ENCODE measurements around the gene VGLL3. TPM values are rescaled to one million over a fixed set of nuclear protein-coding genes. Genes with fewer than 3 reads are reported as not detected.
"Not testable (repeated sequence)": the region's sequence is repeated elsewhere in the genome, so short reads cannot be mapped to it uniquely, and the experiment has no call there.

VGLL3 gene
- polyA plus RNA-seq (ENCODE audit: insufficient read length) = 37.5 TPM

- DNase-seq = peak; percentile 86
Observed at GRCh38 chr3:86990734-86991481, at the start of gene VGLL3. Gene VGLL3 (minus strand): TSS chr3:86991149. CDS start chr3:86990743, 406 bp downstream.

GRCh38 chr3:87037652-87038051 lies 46.7 kb upstream of the VGLL3 start:
- DNase-seq = no peak

GRCh38 chr3:87036671-87037070 lies 45.7 kb upstream of the VGLL3 start:
- DNase-seq = no peak

- DNase-seq = no peak
Observed at GRCh38 chr3:87035339-87035738, 44.4 kb upstream of the VGLL3 start.

GRCh38 chr3:87033205-87033604 lies 42.3 kb upstream of the VGLL3 start:
- no peak for DNase-seq

GRCh38 chr3:87025661-87026645 lies 35.0 kb upstream of the VGLL3 start:
- no peak for DNase-seq

GRCh38 chr3:87017370-87017769 lies 26.4 kb upstream of the VGLL3 start:
- not testable (repeated sequence) for DNase-seq

GRCh38 chr3:87009271-87009670 lies 18.3 kb upstream of the VGLL3 start:
- no peak for DNase-seq

- DNase-seq = no peak
Observed at GRCh38 chr3:87006844-87007439, 16.0 kb upstream of the VGLL3 start.

GRCh38 chr3:87004883-87005282 lies 13.9 kb upstream of the VGLL3 start:
- DNase-seq = peak; percentile 30

GRCh38 chr3:87002346-87002745 lies 11.4 kb upstream of the VGLL3 start:
- DNase-seq = no peak

GRCh38 chr3:87001473-87002098 lies 10.6 kb upstream of the VGLL3 start:
- no peak for DNase-seq

GRCh38 chr3:87000940-87001339 lies 10.0 kb upstream of the VGLL3 start:
- DNase-seq = no peak

GRCh38 chr3:86998569-86998968 lies 7.6 kb upstream of the VGLL3 start:
- DNase-seq = no peak

GRCh38 chr3:86996261-86996955 lies 5.5 kb upstream of the VGLL3 start:
- DNase-seq = no peak

- DNase-seq = no peak
Observed at GRCh38 chr3:86995537-86995936, 4.6 kb upstream of the VGLL3 start.

GRCh38 chr3:86993704-86994103 lies 2.8 kb upstream of the VGLL3 start:
- no peak for DNase-seq

- no peak for DNase-seq
Observed at GRCh38 chr3:86991840-86992435, 989 bp upstream of the VGLL3 start.

GRCh38 chr3:86991482-86991815 lies 500 bp upstream of the VGLL3 start:
- no peak for DNase-seq

GRCh38 chr3:86990012-86990733 lies 776 bp downstream of the VGLL3 start:
- DNase-seq = no peak

- DNase-seq = no peak
Observed at GRCh38 chr3:86989611-86990010, 1.3 kb downstream of the VGLL3 start.

All from hindlimb muscle (tissue), 1 donor.